GM21447 (cell line): Measurements from ENCODE around the gene MINDY4.

ENCODE experiments used
- ATAC-seq: cut with Tn5 transposase; IDR thresholded peaks from one replicate; pipeline ENCODE4 v1.9.1; 2021; ENCODE audit not compliant: unreplicated experiment

MINDY4 gene

GRCh38 chr7:30771880-30772425 lies 736 bp downstream of the MINDY4 start:
- peak; percentile 43 for ATAC-seq

GRCh38 chr7:30772984-30773383 lies 1.8 kb downstream of the MINDY4 start:
- no peak for ATAC-seq

GRCh38 chr7:30775992-30776391 lies 4.8 kb downstream of the MINDY4 start:
- ATAC-seq = no peak

- no peak for ATAC-seq
Measured at GRCh38 chr7:30776971-30777370, 5.8 kb downstream of the MINDY4 start.

DNA sequence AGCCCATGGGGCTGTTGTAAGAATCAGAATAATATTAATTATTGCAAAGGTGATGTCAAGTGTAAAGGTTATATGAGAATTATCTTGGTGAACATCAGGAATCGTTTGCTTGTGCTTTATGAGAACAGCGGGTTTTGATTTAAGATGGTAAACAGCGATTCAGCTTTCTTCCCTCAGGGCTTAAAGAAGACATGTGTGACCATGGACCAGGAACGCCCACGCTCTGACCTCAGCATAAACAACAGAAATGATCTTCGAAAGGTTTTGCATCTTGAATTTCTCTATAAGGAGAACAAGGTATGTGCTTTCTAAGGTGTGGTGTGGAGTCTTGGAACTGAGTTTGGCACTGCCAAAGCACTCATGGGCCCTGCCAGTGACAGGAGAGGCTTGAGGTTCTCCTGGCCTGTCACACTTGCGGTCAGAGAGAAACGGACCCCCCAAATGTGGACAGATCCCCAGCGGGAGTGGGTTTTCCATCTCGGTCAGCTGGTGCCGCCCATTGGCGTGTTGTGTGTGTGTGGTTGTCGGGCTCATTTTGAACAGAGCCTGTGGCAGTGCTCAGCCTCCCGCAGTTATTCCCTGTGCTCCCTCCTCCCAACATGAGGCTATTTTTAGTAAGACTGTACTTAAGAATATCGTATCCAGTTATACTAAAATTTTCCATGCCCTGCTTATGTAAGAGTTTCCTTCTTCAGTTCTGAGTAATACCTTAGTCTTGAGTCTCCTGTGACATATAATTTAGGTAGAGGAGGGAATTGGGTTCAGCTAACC lies 7.2 kb downstream of the MINDY4 start:
- no peak for ATAC-seq

DNA sequence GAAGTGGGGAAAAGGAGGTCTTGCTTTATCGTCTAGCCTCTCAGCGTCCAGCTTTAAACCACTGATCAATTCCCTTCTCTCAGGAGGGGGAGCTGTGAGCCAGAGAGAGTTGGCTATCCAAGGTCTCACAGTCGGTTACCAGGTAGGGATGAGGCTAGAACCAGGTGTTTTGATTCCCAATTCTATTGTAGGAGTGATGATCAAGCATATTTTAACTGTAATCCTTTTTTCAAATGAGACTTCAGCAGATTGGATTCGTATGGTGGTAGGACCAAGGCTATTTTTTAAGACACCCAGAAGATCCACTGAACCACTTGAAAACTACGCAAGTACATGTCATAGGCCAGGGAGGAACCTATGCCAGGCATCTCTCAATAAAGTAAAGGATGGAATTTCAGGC lies 8.4 kb downstream of the MINDY4 start:
- ATAC-seq = no peak

- ATAC-seq = no peak
Measured at GRCh38 chr7:30780941-30781340, 9.7 kb downstream of the MINDY4 start.

GRCh38 chr7:30782690-30783089 lies 11.5 kb downstream of the MINDY4 start:
- ATAC-seq = no peak

GRCh38 chr7:30785786-30786185 lies 14.6 kb downstream of the MINDY4 start:
- ATAC-seq = no peak

GRCh38 chr7:30787486-30787885 lies 16.3 kb downstream of the MINDY4 start:
- no peak for ATAC-seq

- ATAC-seq = no peak
Measured at GRCh38 chr7:30788640-30789333, 17.6 kb downstream of the MINDY4 start.

GRCh38 chr7:30789334-30789711 lies 18.1 kb downstream of the MINDY4 start:
- ATAC-seq = no peak

DNA sequence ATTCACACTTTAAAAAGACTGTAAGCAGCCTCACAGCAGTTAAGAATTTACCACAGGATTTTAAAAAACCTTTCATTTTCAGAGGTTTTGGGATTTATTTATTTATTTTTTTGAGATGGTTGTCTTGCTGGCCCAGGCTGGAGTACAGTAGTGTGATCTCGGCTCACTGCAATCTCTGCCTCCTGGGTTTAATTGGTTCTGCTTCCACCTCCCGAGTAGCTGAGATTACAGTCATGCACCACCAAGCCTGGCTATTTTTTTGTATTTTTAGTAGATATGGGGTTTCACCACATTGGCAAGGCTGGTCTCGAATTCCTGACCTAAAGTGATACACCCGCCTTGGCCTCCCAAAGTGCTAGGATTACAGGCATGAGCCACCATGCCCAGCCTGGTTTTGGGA lies 19.1 kb downstream of the MINDY4 start:
- no peak for ATAC-seq

DNA sequence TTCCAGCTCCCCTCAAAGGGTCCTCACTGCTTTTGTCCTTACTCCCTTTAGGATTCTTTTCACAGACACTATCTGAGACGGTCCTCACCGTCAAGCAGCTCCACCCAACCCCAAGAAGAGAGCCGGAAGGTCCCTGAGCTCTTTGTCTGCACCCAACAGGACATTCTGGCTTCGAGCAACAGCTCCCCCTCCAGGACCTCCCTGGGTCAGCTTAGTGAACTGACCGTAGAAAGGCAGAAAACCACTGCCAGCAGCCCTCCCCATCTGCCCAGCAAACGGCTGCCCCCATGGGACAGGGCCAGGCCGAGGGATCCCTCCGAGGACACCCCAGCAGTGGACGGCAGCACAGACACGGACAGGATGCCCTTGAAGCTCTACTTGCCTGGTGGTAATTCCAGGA lies 19.9 kb downstream of the MINDY4 start:
- ATAC-seq = no peak

- ATAC-seq = peak; percentile 11
Measured at GRCh38 chr7:30795161-30795948, 24.1 kb downstream of the MINDY4 start.

DNA sequence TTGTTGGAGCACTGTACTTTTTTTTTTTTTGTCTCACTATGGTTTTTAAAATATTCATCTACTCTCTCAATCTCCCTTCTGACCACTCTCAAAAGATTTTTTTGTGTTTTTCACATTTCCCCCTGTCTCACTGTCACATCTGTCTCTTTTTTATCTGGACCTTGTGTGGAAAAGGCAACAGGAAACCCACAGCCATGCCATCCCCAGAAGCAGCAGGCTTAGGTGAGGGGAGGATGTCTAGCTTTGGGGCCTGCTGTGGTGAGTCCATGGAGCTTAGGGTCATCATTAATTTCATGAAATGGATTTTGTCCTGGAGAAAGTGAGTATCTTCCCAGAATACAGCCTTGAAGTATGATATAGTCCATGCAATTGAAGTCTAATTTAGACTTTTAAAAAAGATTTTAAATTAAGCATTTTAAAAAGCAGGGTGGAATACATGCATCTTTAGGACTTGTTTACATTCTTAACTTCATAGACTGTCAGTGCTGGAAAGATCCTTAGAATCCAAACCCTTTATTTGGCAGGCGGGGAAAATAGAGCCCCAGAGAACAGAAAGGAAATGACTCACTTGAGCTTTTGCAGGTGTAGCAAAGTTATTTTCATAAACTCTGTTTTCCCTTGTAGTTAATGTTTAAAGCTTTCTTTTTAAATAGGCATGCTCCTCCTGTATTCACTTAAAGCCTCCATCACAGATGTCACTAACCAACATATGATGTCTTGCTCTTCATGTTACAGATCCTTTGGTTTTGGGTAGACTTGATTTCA lies 25.1 kb downstream of the MINDY4 start:
- ATAC-seq = peak; percentile 14

- ATAC-seq = no peak
Measured at GRCh38 chr7:30797176-30798040, 26.2 kb downstream of the MINDY4 start.

GRCh38 chr7:30799206-30799975 lies 28.2 kb downstream of the MINDY4 start:
- ATAC-seq = peak; percentile 69
